Measurements from ENCODE around the gene SPP1.
"Not testable (repeated sequence)": the region's sequence is repeated elsewhere in the genome, so short reads cannot be mapped to it uniquely, and the experiment has no call there.

The SPP1 gene

DNA sequence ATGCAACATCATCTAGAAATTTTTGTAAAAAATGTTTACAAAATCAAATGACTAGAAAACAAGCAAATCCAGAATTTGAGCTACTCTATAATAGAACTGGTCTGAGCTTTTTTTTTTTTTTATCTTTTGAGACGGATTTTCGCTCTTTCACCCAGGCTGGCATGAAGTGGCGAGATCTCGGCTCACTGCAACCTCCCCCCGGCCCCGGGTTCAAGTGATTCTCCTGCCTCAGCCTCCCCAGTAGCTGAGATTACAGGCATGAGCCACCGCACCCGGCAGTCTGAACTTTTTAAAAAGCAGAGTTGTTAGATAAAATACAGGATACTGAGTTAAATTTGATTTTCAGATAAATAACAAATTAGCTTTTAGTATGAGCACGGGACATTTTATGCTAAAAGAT, 11.0 kb downstream of the SPP1 start:
- DNase-seq (ENCODE audit: low read depth, low spot score): no peak

DNA sequence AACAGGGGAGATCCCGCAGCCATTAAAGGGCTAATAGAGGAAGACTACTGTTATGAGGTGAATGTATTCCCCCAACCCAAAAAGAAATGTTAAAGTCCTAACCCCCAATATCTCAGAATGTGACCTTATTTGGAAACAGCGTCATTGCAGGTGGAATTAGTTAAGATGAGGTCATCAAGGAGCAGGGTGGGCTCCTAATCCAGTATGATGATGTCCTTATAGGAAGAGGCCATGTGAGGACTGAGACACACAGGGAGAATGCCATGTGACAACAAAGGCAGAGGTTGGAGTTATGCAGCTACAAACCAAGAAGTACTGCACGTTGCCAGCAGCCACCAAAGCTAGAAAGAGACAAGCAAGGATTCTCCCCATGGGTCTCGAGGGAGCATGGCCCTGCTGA, 14.3 kb downstream of the SPP1 start:
- no peak for DNase-seq (ENCODE audit: low read depth, low spot score)

DNA sequence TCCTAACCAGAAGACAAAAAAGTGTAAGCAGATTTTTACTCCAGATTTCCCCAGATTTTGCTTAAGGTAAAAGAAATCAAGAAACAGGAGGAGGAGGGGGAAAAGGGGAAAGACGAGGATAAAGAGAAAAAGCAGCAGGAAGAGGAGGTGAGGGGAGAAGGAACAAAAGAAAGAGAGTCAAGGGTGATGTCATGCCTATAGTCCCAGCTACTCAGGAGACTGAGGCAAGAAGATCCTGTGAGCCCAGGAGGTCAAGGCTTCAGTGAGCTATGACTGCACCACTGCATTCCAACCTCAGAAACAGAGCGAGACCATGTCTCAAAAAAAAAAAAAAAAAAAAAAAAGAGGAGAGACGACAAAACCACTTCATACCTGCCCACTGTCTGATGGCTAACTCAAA, 19.9 kb downstream of the SPP1 start:
- no peak for DNase-seq (ENCODE audit: low read depth, low spot score)

DNA sequence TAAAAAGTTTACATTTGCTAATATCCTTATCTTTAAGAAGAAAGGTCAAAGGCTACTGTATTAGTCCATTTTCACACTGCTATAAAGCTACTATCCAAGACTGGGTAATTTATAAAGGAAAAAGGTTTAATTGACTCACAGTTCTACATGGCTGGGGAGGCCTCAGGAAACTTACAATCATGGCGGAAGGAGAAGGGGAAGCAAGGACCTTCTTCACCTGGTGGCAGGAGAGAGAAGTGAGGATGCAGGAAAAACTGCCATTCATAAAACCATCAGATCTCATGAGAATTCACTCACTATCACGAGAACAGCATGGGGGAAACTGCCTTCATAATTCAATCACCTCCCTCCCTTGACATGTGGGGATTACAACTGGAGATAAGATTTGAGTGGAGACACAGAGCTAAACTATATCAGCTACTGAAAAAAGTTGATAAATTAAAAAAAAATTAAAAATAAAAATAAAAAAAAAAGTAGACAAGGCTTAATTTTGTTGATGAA, 23.7 kb downstream of the SPP1 start:
- not testable (repeated sequence) for DNase-seq (ENCODE audit: low read depth, low spot score)

DNA sequence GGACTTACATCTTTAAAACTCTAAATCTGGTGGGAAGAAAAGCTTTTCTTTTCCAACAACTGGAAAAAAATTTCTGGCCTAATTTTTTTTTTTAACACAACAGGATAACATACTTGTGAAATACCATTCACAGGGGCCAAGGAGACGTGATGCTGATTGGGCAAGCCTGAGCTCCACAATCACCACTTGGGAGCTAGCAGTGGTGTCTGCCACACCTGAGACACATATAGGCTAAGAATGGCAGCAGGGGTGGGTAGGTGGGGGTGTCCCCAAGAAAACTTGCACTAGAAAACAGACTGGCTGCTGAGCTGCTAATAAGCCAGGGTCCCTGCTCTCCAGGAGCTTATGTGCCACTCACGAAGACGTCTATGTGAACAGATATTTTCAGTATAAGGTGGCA, 26.4 kb downstream of the SPP1 start:
- DNase-seq (ENCODE audit: low read depth, low spot score): no peak

DNA sequence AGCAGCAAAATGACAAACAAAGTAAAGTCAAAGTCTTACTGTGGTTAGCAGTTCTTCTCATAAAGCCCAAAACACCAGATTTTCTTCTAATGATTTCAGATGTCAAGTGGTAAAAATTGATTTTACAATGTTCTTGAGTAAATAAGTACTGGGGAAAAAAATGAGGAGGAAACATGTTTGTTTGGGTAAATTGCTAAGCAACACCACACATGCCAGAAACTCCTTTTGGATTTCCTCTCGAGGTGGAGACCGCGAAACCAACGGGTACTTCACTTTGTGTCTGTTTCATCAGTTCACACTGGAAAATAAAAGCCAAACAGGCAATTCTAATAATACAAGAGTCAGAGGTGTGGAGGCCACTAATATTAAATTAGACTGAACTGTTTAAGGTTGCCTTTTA, 27.3 kb downstream of the SPP1 start:
- DNase-seq (ENCODE audit: low read depth, low spot score): no peak

DNA sequence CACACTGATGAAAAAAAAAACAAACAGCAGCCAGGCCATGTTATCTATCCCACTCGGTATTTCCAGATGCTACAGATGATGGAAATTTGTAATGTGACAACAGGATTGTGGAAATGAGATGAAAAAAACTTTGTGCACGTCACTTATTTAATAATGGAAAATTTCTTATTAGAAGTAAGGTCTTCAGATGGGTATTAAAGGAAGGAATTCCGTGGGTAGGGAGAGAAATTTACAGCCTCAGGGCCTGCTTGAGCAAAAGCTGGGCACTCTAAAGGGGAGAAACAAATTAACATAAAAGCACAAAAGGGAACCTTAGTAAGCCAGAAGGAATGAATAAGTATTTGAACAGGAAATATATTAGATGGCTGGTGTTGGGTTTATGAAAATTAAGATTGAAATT, 27.7 kb downstream of the SPP1 start:
- no peak for DNase-seq (ENCODE audit: low read depth, low spot score)

DNA sequence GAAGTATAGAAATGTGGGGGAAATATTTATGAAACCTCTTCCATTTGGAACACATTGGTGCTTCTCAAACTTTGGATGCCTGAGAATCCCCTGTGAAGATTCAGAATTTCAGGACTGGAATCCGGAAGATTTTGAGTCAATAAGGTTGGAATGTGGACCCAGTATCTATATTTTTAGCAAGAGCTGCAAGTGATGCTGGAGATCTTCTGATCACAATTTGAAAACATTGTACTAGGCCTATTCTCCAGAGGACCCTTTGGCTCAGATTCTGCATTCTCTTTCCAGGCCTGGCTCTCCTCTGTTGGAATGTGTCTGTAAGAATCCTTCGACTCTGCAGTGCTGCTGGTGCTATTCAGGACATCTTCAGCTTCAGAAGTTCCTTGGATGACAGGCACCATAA, 29.6 kb downstream of the SPP1 start:
- DNase-seq (ENCODE audit: low read depth, low spot score): no peak

DNA sequence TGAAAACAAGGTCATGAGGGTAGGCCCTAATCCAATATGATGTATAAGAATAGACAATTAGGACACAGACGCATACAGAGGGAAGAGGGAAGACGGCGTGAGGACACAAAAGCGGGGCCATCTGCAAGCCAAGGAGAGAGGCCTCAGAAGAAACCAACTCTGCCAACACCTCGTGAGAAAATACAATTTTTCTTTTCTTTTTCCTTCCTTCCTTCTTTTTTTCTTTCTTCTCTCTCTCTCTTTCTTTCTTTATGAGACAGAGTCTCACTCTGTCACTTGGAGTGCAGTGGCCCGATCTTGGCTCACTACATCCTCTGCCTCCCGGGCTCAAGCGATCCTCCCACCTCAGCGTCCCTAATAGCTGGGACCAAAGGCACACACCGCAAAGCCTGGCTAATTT, 30.4 kb downstream of the SPP1 start:
- no peak for DNase-seq (ENCODE audit: low read depth, low spot score)

DNA sequence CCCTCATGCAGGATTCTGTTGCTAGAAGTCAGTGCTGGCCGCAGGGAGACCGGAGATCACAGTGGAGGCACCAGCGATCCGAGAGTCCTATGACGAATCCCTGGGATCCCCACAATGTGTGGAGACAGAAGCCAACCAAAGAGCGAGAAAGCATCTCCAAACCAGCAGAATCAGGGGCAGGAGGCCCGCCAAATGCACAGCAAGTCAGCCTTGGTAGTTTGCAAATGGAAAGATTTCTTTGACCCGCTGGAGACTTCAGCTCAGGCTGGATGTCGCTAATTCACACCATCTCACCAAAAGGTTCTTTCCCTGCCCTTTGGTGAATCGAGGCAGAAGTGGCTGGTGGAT, 31.4 kb downstream of the SPP1 start:
- no peak for DNase-seq (ENCODE audit: low read depth, low spot score)

DNA sequence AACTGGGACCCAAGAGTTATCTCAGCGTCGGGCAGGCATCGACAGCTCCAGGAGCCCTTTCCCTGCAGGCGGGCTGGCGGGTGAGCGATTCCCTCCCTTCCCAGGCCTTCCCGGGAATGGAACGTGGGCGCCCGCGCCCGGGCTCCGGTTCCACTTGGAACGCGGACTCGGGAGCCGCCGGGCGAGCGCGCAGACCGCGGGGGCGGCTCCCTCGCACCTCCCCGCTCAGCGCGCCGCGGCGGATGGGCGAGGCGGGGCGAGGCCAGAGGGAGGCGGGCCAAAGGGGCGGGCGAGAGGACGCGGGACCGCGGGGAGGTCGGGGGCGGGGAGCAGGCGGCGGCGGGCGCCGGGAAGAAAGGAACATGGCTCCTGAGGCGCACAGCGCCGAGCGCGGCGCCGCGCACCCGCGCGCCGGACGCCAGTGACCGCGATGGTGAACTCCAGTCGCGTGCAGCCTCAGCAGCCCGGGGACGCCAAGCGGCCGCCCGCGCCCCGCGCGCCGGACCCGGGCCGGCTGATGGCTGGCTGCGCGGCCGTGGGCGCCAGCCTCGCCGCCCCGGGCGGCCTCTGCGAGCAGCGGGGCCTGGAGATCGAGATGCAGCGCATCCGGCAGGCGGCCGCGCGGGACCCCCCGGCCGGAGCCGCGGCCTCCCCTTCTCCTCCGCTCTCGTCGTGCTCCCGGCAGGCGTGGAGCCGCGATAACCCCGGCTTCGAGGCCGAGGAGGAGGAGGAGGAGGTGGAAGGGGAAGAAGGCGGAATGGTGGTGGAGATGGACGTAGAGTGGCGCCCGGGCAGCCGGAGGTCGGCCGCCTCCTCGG, 32.0 kb downstream of the SPP1 start, which contains the start of gene PKD2:
TSS of gene PKD2 (plus strand) at position 332 of the 818 bp plus-strand sequence. CDS start at position 431, 99 bp downstream.
- peak; percentile 49 for DNase-seq (ENCODE audit: low read depth, low spot score)

DNA sequence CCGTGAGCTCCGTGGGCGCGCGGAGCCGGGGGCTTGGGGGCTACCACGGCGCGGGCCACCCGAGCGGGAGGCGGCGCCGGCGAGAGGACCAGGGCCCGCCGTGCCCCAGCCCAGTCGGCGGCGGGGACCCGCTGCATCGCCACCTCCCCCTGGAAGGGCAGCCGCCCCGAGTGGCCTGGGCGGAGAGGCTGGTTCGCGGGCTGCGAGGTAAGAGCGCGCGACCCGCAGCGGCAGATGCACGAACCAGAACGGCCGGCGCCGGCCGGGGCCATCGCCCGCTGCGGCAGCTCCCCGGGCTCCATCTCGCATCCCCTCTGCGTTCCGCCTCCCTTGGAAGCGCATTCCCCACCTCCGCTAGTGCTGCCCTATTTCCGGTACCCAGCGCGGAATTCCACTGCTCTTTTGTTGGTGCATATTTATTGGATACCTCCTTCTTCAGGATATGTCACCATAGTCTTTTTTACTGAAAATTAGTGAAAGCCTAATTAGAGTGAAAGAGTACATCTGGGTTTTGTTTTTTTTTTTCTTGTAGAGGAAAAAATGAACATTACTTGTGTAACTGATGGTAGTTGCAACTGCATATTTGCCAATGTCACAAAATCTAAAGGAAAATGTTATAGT, 32.7 kb downstream of the SPP1 start:
- DNase-seq (ENCODE audit: low read depth, low spot score): peak; percentile 61

DNA sequence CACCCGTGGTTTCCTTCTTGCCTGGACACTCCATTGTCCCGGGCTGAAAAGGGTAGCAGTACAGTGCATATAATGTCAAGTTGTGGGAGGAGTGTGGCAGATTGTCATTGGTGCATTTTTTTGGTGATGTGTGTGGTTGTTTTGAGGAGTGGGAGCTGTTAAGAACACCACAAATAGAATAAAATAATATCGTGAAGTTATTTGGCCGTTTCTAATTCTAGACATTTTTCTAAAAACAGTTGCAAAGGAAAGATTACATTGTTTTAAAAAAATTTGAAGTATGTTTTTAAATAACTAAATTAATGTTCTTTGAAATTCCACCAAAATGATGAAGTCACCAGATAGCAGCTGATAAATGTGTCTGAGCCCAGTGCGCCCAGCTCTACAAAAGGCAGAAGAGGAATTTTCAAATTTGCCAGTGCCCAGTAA, 33.2 kb downstream of the SPP1 start:
- DNase-seq (ENCODE audit: low read depth, low spot score): no peak

DNA sequence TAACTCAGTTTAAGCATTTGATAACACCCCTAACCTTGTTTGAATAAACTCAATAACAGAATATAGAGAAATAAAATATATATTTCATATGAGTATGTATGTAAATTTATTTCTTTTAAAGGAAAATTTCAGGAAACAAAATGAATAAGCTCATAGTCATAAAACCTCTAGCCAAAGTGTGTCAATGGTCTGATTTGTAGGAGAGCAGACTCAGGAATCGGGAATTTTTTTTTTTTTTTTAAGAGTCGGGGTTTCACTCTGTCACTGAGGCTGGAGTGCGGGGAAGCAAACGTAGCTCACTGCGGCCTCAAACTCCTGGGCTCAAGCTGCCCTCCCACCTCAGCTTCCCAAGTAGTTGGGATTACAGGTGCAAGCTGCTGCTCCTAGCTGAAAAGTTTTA, 34.4 kb downstream of the SPP1 start:
- no peak for DNase-seq (ENCODE audit: low read depth, low spot score)

DNA sequence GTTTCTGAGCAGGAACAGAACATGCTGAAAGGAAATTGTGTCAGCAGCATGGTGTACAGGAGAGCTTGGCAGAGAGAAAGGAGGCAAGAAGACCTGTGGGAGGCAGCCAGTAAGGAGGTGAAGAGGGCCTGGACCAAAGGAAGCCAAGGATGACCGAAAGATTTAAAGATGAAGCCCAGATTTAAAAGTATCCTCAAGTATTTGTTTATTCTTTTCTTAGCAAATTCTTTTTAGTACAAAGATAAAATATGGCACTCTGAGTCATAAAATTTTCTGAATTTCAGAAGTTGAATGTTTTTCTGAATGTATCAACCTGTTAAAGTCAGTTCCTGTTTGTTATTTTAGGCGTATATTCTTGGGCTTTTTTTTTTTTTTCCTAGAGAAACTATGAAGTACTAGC, 35.5 kb downstream of the SPP1 start:
- no peak for DNase-seq (ENCODE audit: low read depth, low spot score)

DNA sequence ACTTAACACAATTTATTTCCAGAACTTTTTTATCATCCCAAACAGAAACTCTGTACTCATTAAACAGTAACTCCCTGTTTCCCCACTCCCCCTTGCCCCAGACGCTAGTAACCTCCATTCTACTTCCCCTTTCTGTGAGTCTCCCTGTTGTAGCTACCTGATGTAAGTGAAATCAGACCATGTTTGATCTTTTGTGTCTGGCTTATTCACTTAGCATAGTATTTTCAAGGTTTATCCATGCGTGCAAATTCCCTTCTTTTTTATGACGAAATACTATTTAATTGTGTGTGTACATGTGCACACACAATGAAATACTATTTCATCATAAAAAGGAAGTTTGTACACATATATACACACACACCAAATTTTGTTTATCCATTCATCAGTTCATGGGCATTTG, 37.1 kb downstream of the SPP1 start:
- no peak for DNase-seq (ENCODE audit: low read depth, low spot score)

DNA sequence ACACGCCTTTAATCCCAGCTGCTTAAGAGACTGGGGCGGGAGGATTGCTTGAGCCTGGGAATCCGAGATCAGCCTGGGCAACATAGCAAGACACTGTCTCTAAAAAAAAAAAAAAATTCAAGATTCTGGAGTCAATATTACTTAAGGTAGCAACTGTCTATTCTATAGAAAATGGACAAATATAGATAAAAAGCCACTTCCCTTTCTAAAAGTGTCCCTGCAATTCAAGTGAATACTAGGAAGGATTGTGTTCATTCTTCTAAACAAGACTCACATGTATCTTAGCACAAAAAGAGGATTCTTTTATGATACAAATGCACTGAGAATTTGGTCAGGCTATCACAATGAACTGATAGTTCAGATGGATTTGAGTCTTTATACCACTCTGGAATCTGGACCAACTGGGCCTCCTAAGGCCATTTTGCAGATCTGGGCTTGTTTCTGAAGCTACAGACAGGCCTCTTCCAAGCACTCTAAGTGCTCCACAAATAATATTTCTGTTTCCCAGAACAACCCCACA, 38.9 kb downstream of the SPP1 start:
- no peak for DNase-seq (ENCODE audit: low read depth, low spot score)

DNA sequence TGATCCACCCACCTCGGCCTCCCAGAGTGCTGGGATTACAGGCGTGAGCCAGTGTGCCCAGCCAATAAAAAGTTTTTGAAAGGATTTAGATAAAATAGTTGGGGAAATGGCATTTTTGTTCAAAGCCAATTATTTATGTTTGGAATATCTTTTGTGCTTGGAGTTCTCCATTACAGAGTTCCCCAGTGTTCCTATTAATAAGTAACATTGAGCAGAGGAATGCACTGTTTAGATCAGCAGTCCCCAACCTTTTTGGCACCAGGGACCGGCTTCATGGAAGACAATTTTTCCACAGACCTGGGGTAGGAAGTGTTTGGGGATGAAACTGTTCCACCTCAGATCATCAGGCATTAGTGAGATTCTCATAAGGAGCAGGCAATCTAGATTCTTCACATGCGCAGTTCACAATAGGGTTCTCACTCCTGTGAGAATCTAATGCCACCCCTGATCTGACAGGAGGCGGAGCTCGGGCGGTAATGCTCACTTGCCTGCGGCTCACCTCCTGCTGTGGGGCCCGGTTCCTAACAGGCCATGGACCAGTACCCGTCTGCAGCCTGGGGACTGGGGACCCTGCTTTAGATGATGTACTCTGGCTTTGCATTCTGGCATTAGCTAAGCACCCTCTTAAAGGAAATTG, 40.3 kb downstream of the SPP1 start:
- peak; percentile 31 for DNase-seq (ENCODE audit: low read depth, low spot score)

DNA sequence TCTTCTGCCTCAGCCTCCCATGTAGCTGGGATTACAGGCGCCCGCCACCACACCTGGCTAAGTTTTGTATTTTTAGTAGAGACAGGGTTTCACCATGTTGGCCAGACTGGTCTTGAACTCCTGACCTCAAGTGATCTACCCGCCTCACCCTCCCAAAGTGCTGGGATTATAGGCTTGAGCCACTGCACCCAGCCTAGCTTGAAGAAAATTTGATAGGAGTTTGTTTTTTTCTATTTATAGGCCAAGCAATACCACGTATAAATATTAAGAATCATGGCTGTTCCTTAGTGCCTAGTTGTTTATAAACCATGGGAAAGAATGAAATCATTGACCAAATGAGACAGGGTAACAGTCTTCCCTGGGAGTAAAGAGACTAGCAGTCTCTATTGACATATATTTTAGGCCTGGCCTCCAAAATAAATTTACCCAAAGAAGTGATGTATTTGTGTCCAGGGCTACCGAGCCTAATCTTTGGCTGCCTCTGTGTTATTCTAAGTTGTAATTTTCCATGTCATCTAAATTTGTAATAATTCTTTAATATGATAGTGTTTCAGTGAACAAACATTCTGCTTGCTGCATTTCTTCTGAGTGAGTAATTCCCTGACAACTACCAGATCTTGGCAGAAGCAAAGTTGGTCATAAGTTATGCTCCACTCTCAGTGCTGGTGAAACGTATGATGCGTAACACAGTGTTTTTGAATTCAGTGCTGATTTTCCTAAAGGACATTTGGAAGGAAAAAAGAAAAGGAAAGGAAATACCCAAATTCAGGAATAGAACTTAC, 42.2 kb downstream of the SPP1 start:
- DNase-seq (ENCODE audit: low read depth, low spot score): no peak

DNA sequence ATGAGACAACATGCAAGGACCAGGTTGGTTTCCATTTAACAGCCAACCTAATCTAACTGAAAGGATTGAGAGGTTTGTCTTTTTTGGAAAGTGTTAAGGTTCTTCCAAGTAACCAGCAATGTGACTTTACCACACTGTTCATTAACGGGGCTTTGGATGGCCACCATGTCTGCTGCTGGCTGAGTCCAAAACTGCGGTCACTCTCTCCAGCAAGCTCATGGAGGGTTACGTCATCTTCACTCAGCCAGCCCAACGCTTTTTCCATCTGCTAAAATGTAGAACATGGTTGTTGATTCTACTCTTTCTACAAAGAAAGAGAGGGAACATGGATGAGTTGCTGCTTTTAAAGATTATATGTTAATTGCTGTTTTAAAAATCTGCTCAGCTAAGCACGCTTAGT, 43.0 kb downstream of the SPP1 start:
- DNase-seq (ENCODE audit: low read depth, low spot score): no peak

DNA sequence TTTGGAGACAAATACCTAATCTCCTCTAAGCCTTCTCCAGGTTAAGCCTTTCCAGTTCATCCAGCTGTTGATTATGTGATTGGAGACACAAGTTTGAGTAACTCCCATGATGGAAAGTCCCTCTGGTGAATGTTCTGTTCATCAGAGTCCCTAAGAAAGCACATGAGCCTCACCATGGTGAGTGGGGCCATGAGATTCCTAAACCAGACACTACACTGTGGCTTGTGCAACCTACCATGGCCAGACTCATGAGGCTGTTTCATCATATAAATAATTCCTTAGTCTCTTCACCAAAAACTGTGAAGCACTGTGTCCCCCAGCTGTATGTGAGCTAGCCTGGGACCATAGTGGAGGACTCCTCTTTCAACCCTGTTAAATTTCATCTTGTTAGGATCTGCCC, 46.3 kb downstream of the SPP1 start:
- DNase-seq (ENCODE audit: low read depth, low spot score): no peak

DNA sequence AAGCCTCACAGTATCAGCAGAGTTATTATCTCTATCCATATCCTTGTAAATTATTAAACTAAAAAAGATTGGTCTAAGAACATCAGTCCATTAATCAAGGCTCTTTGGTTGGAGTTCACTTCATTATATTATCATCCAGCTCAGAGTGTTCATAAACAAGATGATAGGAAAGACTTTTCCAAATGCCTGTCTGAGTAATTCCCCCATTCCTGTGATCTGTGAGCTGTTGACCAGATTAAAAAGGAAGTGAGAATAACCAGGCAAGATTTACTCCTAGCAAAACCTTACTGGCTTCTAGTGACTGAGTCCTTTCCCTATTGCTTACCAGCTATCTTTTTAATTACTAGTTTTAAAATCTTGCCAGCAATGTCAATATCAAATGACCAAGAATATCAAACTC, 46.8 kb downstream of the SPP1 start:
- DNase-seq (ENCODE audit: low read depth, low spot score): no peak
